Astrocyte of the cerebellum (primary cell): ENCODE results near the gene DNAJC5G.
A peak's percentile ranks its signal among the peaks of the same experiment; 100 is the strongest.

ENCODE experiments used
- DNase-seq: peaks from one replicate; pipeline ENCODE4 v3.0.0-alpha.2; 2011; ENCODE audit warnings: low read depth
- H3K4me3 ChIP-seq: 2 replicates; pipeline ENCODE4 v1.5.1; 2011; ENCODE audit warnings: mild to moderate bottlenecking, low read depth, low read length, moderate library complexity
- in situ Hi-C: cut with HindIII; loops from 2 replicates; pipeline ENCODE4 v1.10.0; 2017; ENCODE audit warnings: low sequenced_read_pairs
- TF ChIP-seq, protein P1 (sequence below): IDR thresholded peaks from 2 replicates; pipeline ENCODE4 v1.5.1; 2012; ENCODE audit warnings: low read length, low read depth, moderate library complexity, mild to moderate bottlenecking; ENCODE audit errors: missing control alignments

The DNAJC5G gene

DNA sequence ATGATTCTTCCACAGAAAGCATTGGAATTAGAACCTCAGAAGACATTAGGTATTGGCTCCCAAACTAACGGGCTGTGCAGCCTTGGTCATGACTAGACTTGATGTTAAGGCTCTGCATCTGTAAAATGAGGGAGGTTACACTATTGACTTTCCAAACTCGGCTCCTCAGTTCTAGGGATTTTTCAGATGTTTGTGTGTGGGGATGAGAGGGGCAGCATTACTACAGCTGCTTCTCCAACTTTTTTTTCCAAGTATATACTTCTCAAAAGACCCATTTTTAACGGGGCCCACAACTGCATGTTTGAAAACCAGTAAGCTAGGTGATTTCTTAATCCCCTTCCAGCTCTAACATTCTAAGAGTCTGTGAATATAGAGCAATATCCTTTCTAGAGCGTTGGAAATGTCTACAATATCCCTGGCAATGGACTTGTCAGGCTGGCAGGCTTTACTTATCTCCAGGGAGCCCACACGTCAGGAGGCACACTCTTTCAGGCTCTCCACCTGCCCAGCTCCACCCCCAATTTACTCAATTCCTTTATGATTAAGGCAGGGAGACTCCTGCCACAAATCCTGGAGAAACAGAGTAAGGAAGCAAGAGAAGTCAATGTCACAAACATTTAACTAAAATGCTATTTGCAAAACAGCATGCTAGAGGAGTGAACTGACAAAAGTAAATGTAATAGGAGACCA lies 48.5 kb downstream of the DNAJC5G start:
- TF ChIP-seq, protein P1, sequence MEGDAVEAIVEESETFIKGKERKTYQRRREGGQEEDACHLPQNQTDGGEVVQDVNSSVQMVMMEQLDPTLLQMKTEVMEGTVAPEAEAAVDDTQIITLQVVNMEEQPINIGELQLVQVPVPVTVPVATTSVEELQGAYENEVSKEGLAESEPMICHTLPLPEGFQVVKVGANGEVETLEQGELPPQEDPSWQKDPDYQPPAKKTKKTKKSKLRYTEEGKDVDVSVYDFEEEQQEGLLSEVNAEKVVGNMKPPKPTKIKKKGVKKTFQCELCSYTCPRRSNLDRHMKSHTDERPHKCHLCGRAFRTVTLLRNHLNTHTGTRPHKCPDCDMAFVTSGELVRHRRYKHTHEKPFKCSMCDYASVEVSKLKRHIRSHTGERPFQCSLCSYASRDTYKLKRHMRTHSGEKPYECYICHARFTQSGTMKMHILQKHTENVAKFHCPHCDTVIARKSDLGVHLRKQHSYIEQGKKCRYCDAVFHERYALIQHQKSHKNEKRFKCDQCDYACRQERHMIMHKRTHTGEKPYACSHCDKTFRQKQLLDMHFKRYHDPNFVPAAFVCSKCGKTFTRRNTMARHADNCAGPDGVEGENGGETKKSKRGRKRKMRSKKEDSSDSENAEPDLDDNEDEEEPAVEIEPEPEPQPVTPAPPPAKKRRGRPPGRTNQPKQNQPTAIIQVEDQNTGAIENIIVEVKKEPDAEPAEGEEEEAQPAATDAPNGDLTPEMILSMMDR, result no peak
- H3K4me3 ChIP-seq, result peak overlapping the region; percentile 85
- no peak for DNase-seq
- in situ Hi-C loops, result no loop called here

DNA sequence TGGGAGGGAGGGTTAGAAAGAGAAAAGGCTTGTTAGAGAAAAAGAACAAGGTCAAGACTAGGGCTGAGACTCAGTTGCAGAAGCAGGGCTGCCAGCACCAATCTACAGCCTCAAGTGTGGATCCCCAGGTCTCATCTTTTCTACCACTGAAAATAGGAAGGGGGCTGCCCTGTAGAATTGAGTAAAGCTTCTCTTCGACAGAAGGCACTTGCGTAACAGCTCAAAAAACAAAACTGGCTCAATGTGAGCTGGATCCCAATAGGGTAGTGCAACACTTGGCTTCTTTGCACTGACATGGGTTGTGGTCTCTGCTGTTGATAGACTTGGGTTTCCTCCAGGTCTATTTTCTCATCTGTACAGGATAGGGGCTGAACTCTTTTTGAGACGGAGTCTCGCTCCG lies 49.5 kb downstream of the DNAJC5G start:
- no peak for DNase-seq
- in situ Hi-C loops, result no loop called here
- no peak overlapping the region for H3K4me3 ChIP-seq
- TF ChIP-seq, protein P1, result no peak
